Eye (tissue), 1 donor: ENCODE measurements around the gene SDC4.
"Not testable (repeated sequence)": the region's sequence is repeated elsewhere in the genome, so short reads cannot be mapped to it uniquely, and the experiment has no call there.

ENCODE experiments used
- DNase-seq: peaks from one replicate; pipeline ENCODE4 v3.0.0-alpha.2; 2015

SDC4 gene

GRCh38 chr20:45363611-45364492 lies 15.6 kb upstream of the SDC4 start:
- DNase-seq = no peak

DNA sequence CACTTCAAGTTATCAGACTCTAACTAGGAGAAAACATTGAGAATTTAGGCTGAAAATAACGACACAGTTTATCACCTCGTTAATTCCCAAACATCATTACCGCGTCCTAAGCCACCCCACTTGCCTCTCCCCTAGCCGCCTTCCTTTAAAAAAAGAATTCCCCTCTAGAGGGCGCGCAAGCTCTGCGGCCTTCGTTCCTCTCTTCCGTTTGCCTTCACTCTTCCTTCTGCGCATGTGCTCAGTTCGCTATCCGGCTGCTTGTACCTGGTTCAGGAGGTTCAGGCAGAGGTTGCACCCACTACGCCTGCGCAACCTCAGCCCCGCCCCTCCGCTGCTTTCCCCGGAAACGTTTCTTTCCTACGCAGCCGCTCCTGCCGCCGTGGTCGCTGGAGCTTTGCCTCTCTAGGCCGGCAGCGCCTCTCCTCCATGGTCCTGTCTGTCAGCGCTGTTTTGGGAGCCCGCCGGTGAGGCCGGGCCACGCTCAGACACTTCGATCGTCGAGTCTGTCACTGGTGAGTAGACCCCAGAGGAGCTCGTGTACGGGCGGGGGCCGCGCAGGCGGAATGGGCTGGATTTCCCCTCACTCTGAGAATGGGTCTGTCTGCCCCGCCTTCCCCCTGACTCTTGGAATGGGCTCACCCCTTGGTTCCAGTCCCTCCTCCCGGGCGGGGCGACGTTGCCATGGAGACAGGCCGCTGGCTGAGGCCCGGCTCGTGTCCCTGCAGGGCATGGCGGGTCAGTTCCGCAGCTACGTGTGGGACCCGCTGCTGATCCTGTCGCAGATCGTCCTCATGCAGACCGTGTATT lies 14.8 kb upstream of the SDC4 start, which contains the start of gene SYS1:
TSS of gene SYS1 (plus strand) at position 353 of the 807 bp plus-strand sequence. CDS start at position 729, 376 bp downstream.
- DNase-seq = peak; percentile 100

DNA sequence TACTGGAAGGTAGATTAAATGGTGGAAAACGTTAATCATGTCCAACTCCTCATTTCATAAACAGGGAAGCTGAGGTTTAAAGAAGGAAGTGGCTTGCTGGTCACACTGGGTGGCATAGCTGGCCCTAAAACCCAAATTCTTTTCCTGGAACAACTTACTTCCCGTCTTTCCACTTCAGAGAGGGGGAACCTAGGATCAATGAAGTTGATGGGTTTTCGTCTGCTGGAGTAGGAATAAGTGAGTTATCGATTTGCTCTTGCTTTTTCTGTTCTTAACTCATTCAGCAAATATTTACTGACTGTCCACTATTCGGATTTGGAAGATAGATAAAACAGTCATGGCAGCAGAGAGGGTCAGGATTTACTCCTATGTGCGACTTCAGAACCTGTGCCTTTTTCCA lies 13.6 kb upstream of the SDC4 start:
- no peak for DNase-seq

GRCh38 chr20:45359406-45360148 lies 11.4 kb upstream of the SDC4 start:
- no peak for DNase-seq

GRCh38 chr20:45359069-45359405 lies 10.8 kb upstream of the SDC4 start:
- DNase-seq = no peak

- DNase-seq = no peak
These were observed 10.3 kb upstream of the SDC4 start for GRCh38 chr20:45358282-45359068.

DNA sequence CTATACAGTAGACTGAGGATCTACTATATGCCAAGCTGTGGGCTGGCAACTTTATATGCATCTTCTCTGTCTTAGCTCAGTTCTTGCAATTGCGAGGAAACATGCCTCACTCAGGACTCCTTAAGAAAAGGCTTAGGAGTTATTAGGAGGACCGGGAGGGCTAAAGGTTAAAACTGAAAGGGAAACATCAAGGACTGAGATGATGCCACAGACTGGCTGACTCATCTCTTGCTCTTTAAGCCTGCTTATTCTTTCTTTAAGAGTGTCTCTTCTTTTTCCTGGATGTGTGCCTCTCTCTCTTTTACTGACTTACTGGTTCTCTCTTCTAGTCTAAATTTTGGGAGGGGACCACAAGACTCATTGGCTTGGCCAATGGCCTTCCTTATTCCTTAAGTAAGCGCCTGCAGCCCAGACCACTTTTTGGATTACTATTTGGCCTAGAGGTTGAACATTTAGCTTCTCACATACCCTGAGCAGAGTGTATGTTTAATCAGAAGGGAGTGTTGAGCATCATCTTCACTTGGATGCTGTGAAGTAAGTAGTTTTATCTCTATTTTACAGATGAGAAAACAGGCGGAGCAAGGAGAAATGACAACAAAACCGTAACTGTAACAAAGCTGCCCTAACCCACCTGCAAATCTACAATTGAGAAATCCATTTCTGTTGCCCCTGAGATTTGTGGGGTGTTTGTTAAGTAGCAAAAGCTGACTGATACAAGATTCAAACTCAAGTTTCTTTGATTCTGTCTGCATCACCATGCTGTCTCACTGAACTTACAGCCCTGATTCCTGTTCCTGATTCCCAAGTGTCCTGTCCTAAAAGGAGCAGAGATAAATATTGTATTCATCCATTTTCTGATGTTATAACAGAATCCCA lies 7.2 kb upstream of the SDC4 start:
- DNase-seq = no peak

DNA sequence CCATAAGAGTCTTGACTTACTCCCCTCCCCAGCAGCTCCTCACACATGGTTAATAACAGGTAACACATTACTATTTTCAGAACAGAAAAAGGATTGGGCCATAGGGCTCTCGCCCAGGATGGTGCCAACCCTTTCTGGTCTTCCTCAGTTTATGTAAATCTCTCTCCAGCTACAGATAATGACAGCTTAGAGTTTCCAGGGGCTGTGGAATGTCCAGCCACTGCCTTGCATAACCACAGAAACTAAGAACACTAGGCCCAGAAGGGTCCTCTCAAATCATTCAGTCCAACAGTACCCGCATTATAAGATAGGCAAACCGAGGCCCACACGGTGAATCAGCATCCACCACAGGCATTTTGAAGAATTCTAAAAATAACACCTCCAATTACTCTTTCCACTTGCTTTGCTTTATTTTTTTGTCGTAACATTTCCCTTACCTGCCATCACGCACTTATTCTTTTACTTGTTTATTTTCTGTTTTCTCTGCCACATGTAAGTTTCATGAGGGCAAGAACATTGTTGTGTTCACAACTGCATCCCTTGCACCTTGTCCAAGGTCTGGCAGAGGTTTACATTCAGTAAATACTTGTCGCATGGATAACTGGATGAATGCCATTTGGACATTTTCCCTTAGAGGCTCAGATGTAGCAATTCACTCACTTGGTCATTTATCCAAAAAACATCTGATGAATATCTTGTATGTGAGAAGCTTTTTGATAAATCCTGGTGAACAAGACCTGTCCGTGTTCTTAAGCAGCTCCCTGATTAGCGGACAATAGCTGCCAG lies 6.4 kb upstream of the SDC4 start:
- DNase-seq = no peak

- DNase-seq = no peak
These were observed 5.5 kb upstream of the SDC4 start for GRCh38 chr20:45353746-45354145.

DNA sequence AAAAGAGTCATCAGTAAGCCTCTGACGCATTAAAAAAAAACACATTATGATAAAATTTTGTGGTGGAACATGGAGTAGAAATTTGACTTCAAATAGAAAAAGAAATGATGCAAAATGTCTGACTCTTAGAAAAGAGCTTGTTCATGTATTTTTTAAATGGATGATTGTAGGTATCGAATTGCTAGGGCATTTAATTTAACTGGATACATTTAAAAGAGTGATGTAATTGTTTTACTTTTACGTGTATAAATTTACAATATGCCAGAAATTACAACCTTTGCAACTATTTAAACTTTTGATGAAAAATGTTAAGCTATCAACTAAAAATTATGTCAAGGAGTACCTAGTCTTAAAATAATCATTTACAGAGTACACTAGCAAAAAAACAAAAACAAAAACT lies 4.5 kb upstream of the SDC4 start:
- no peak for DNase-seq

DNA sequence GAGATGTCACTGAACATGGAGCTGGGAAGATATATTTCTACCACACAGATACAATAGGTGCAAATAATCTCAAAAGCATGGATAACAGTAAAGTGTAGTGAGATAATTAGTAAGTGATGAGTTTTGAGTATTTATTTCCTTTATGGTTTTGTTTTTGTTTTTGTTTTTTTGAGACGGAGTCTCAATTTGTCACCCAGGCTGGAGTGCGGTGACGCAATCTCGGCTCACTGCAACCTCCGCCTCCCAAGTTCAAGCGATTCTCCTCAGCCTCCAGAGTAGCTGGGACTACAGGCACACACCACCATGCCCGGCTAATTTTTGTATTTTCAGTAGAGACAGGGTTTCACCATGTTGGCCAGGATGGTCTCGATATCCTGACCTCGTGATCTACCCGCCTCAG lies 2.6 kb upstream of the SDC4 start:
- not testable (repeated sequence) for DNase-seq

DNA sequence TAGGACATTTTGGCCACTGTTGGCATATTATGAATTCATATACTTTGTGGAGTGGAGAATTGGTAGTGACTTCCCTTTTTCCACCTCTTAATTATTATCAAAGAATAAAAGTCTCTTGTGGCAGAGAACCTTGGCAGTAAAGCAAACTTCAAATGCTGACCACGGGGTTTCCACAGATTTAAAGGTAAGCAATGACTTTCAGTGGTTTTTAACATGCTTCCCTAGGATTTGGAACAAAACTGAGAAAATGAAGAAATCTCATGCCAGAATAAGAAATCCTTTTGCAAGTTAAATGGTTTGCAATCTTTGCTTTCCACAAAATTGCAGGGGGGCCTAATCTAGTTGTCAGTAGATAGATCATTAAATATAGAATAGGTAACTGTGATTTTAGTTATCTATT lies 2.0 kb upstream of the SDC4 start:
- DNase-seq = no peak

DNA sequence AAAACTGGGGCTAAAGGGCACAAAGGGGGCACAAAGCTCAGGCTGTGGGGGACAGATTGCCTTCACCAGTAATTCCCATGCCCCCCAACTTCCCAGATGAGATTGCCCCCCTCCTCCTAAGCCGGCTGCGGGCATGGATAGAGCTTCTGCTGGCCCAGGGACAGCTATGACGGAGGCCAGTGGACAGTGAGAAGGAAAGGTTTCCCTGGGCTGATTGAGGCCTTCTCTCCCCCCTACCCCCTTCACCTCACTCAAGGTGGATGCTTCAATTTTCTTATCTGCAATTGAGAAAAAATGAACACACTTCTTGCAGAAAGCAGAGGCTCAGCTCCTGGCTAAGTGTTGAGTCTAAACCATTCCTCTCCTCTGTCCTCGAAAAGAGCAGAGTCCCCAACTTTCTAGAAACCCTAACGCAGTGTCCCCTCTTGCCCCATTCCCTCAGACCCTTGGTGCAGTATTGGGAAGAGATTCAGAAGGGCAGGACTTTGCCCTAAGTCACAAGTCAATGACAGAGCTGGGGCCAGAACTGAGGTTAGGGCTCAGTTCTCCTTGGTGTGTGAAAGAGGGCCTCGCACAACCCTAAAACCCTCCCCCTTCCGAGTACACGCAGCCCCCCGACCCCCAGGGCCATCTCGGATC lies 808 bp downstream of the SDC4 start:
- no peak for DNase-seq

DNA sequence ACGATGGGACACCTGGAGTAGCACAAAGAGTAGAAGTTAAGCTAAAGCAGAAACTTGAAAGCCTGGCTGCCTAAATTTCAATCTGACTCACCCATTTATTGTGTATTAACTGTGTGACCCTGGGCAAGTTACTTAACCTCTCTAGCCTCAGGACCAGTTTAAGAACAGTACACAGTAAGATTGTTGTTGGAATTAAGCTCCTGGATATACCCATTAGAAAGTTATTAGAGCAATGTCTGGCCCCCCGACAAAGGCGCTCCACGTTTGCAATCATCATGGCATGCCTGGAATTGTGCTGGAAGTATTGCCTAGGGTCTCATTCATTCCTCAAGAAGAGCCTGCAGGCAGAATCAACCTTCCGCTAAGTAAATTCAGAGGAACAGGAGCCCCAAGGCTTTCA lies 1.4 kb downstream of the SDC4 start:
- DNase-seq = no peak

DNA sequence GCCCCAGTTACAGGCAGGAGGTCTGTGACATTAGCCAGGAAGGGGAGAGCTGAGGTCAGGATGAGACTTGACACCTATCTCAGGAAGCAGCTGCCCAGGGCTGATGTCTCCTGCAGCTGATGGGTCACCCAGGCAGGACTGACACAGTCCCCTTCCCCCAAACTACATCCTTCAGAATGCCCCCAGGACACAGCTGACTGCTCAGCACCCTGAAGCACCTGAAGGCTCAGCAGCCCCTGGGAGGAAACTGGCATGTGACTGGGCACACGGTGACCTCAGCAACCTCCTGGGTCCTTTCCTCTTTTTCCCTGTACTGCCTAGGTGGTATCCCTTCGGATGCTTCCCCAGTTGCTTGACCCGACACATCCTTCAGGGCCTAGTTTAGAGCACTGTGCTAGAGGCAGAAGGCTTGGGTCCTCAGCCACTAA lies 1.9 kb downstream of the SDC4 start:
- DNase-seq = no peak

- no peak for DNase-seq
These were observed 2.9 kb downstream of the SDC4 start for GRCh38 chr20:45345104-45345936.

- DNase-seq = no peak
These were observed 3.9 kb downstream of the SDC4 start for GRCh38 chr20:45344168-45344860.

DNA sequence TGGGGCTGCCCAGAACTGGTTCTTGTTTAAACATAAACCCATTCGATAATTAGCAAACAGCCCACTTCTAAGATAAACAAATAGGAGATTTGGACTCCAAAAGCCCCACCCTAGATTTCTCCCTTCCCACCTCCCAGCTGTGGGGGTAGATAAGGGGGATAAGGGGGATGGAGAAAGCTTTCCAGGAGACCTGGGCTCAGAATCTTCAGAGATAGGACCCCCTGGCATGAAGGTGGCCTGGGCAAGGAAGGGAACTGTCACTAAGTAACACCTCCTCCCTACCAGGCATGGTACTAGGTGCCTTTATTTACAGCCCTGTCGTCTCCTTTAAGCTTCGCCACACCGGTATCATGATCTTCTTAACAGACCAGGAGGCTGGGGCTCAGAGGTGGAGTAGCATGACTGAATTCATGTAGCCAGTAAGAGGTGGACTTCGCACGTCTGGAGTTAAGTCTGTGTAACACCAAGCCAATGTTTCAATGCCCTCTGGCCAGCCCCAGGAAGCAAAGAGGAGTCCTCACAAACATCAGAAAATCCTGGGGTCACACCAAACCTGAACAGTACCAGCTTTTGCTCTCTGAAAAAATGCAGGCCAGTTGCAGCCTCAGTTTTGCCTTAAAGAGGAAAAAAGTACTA lies 4.6 kb downstream of the SDC4 start:
- DNase-seq = no peak
